ENCODE measurements around the gene GATA2.

GATA2 gene

DNA sequence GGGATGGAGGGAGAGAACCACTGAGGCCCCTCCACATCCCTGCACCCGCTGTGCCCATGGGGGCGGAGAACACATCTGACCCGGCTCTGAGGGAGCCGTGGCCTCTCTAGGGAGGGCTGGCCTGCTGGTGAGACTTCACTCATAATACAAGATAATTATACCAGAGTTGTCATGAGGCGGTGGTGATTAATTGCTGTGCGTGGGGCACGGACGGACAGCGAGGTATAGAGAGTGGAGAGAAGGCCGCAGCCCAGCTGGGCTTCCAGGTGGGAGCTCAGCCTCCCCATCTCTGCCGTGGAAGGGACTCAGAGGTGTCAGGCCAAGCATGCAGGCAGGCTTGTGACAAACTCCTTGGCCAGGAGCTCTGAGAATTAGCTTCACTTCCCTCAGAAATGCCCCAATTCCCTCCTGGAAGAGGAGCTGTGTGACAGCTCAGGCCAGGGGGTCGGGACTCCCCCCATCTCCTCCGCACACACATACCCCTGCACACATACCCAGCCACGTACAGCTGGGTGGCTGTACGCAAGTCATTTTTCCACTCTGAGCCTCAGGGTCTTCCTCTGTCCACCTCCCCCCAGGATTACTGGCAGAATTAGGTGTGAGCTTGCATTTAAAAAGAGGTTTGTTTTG lies 6.0 kb upstream of the GATA2 start:
- Histone ChIP-seq H3K4me1 (peaks cover 31% of the 10 kb centered on the region), H3K9me3 (no peaks in the 10 kb centered on the region), H3K4me3 (ENCODE audit: low read depth, low read length) (no peak overlapping the region), H3K36me3 (no peaks in the 10 kb centered on the region), H3K27me3 (no peaks in the 10 kb centered on the region)
- TF ChIP-seq, protein P1, sequence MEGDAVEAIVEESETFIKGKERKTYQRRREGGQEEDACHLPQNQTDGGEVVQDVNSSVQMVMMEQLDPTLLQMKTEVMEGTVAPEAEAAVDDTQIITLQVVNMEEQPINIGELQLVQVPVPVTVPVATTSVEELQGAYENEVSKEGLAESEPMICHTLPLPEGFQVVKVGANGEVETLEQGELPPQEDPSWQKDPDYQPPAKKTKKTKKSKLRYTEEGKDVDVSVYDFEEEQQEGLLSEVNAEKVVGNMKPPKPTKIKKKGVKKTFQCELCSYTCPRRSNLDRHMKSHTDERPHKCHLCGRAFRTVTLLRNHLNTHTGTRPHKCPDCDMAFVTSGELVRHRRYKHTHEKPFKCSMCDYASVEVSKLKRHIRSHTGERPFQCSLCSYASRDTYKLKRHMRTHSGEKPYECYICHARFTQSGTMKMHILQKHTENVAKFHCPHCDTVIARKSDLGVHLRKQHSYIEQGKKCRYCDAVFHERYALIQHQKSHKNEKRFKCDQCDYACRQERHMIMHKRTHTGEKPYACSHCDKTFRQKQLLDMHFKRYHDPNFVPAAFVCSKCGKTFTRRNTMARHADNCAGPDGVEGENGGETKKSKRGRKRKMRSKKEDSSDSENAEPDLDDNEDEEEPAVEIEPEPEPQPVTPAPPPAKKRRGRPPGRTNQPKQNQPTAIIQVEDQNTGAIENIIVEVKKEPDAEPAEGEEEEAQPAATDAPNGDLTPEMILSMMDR (IDR thresholded peaks at IDR 0.05; ENCODE audit: low read depth, low read length): no peak
- peak; percentile 9 for DNase-seq

DNA sequence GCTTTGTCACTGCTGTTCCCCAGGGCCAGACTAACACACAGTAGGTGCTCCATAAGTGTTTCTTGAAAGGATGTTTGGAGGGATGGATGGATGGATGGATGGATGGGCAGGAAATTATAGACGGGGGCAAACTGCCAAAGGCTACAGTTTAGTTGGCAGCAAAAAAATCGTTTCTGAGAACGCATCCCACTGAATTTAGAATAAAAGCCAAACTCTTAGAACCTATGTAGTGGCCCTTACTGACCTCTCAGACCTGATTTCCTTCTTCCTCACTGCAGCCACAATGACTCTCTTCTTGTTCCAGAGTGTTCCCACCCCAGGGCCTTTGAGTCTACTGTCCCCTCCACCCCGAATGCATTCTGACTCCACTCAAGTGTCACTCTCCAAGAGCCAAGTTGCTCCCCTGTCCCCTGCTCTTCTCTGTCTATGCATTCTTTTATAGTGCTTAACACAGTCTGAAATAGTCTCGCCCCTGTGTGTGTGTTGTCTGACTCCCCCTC lies 5.2 kb upstream of the GATA2 start:
- H3K27me3 ChIP-seq: no peaks in the 10 kb centered on the region
- no peak for DNase-seq
- no peaks in the 10 kb centered on the region for H3K9me3 ChIP-seq
- H3K36me3 ChIP-seq: no peaks in the 10 kb centered on the region
- peaks cover 36% of the 10 kb centered on the region for H3K4me1 ChIP-seq
- H3K4me3 ChIP-seq (ENCODE audit: low read depth, low read length): peak overlapping the region; percentile 22
- TF ChIP-seq, protein P1 (IDR thresholded peaks at IDR 0.05; ENCODE audit: low read depth, low read length): no peak

DNA sequence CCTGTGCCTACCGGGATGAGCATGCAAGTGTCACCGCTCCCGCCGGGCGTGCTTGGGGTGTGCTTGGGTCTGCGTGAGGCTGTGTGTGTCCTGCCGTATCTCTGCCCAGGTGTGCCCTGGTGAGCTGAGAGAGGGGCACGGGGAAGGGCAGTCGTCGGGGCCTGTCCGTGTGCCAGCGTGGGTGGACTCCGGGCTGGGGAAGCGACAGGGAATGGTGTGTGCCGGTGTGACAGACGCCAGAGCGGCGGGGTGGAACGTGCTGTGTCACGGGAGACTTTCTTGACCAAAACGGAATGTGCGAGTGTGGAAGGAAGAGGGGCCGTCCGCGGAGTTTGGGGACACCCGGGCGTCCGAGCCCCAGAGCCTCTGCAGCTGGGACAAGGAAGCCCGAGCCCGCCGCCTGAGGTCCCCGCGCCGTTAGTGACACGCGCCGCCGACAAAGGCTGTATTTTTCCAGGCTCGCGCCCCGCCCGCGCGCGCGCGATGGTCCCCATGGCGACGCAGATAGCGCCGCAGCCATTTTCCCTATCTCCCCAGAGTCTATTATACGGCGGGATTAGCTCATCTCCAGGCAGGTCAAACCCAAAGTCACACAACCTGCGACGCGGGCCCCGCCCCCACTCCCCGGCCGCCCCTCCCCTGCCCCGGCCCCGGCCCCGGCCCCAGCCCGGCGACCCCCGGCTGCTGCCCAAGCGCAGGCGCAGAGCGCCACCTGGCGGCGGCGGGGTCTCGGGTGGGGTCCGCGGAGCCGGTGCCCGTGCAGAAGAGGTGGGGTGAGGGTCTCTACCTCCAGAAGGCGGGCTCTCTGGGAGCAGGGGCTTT lies 4.5 kb upstream of the GATA2 start:
- DNase-seq: peak; percentile 95
- Histone ChIP-seq H3K4me1 (peaks cover 36% of the 10 kb centered on the region), H3K36me3 (peaks cover 4% of the 10 kb centered on the region), H3K9me3 (no peaks in the 10 kb centered on the region), H3K4me3 (ENCODE audit: low read depth, low read length) (peak overlapping the region; percentile 41), H3K27me3 (no peaks in the 10 kb centered on the region)
- TF ChIP-seq, protein P1 (IDR thresholded peaks at IDR 0.05; ENCODE audit: low read depth, low read length): peak; percentile 58

DNA sequence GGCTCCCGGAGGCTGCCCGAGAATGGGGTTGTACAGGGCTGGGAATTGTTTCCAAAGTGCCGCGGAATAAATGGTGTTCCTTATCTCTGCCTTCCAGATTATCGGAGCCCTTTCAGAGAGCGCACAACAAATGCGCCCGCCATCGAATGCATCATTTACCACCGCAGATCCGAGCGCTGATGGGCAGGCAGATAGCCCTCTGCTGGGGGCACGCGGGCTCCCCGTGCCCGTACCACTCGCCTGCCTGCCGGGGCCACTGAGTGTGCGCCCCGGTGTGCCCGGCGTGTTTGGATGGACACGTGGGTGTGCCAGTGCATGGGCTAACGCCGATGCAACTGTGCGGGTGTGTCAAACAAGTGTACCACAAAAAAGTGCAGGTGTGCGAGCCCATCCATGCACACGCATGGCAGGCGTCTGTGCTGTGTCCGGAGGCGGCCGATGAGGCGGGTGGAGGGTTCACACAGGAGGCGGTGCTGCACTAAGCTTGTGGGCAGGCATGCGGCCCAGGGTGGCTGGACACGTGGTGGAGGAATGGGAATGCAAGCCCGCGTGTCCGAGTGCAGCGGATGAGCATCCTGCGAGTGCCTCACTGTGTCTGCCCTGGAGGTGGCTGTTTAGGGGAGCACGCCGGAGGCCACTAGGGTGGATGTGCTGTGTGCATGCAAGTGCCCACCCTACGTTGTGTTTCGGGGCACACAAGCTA lies 3.8 kb upstream of the GATA2 start:
- peak overlapping the region; percentile 41 for H3K4me3 ChIP-seq (ENCODE audit: low read depth, low read length)
- peaks cover 36% of the 10 kb centered on the region for H3K4me1 ChIP-seq
- TF ChIP-seq, protein P1 (IDR thresholded peaks at IDR 0.05; ENCODE audit: low read depth, low read length): no peak
- peak; percentile 80 for DNase-seq
- no peaks in the 10 kb centered on the region for H3K9me3 ChIP-seq
- H3K27me3 ChIP-seq: no peaks in the 10 kb centered on the region
- peaks cover 12% of the 10 kb centered on the region for H3K36me3 ChIP-seq

DNA sequence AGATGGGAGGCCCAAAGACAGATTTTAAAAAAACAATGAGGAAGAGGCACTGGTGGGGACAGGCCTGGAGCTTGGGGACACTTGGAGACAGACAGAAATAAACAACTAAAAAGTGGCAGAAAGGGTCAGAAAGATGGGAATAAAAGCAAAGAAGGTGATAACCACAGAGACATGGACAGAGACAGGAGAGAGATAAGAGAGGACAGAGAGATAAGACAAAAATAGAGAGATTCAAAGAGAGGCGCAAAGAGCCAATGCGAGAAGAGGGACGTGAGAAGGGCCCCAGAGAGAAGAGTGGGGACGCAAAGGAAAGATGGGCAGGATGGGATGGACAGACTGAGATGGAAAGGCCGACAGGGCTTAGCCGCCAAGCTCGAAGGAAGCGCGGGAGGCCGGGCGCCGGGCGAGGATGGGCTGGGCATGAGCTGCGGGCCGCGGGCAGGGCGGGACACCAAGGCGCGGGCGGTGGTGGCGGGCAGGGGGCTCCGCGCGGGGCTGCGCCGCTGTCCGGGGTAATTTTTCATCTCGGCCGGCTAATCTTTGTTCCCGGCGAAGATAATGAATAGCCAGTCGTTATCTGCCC lies 3.1 kb upstream of the GATA2 start:
- TF ChIP-seq, protein P1 (IDR thresholded peaks at IDR 0.05; ENCODE audit: low read depth, low read length): no peak
- DNase-seq: peak; percentile 62

More for the DNA sequence above, 3.1 kb upstream of the GATA2 start:
- H3K36me3 ChIP-seq: peaks cover 18% of the 10 kb centered on the region
- H3K27me3 ChIP-seq: no peaks in the 10 kb centered on the region
- peak overlapping the region; percentile 41 for H3K4me3 ChIP-seq (ENCODE audit: low read depth, low read length)
- no peaks in the 10 kb centered on the region for H3K9me3 ChIP-seq
- peaks cover 36% of the 10 kb centered on the region for H3K4me1 ChIP-seq
